Epithelial cell of esophagus (primary cell): ENCODE data around the gene MED23.

ENCODE experiments used
- DNase-seq: peaks from one replicate; pipeline ENCODE4 v3.0.0; 2010; ENCODE audit warnings: low read depth
- H3K4me3 ChIP-seq: 2 replicates; pipeline ENCODE4 v1.5.1; 2011; ENCODE audit warnings: mild to moderate bottlenecking, low read length, control low read depth
- CTCF ChIP-seq: IDR thresholded peaks from 2 replicates; pipeline ENCODE4 v1.5.1; 2011; ENCODE audit warnings: low read depth, mild to moderate bottlenecking, low read length, control low read depth, inconsistent platforms; ENCODE audit not compliant: insufficient read depth; ENCODE audit errors: missing control alignments

The MED23 gene

GRCh38 chr6:131574686-131575085 is 53.4 kb downstream of the MED23 start:
- no peak for TF ChIP-seq CTCF
- DNase-seq: no peak
- H3K4me3 ChIP-seq: no peak overlapping the region

GRCh38 chr6:131574133-131574532 is 53.9 kb downstream of the MED23 start:
- no peak overlapping the region for H3K4me3 ChIP-seq
- DNase-seq: no peak
- TF ChIP-seq CTCF: no peak

DNA sequence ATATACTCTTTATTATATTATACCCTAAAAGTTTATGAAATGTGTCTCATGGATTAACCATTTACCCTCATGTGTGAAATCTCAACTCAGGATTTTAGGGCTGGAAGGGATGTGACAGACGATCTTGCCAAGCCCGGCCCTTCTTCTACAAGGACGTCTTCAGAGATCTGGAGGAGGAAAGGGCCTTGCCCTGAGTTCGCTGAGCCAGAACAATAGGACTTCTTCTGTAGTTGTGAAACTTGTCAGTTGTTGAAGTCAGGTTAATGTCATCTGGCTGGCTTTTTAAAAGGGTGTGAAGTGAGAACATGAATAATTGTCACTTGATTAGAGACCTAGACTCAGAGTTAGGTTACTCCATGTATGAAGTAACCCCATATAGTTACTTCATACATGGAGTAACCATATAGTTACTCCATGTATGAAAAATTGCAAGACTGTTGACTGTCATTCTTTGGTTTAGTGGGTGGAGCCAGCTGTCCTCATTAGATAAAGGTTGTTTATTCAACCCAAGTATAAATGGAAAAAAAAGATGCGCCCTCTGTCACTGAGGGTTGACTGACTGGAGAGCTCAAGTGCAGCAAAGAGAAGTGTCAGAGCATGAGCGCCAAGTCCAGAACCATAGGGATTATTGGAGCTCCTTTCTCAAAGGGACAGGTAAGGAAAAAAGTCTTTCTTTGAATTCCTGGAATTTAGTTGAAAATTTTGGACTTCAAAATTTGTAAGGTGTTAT is 55.2 kb downstream of the MED23 start, which contains the start of gene ARG1:
TSS of gene ARG1 (plus strand) at position 541 of the 730 bp plus-strand sequence. CDS start at position 598, 57 bp downstream.
- TF ChIP-seq CTCF: no peak
- no peak within 1 kb of the TSS for H3K4me3 ChIP-seq
- DNase-seq: no peak

GRCh38 chr6:131568726-131569125 is 59.3 kb downstream of the MED23 start:
- no peak overlapping the region for H3K4me3 ChIP-seq
- TF ChIP-seq CTCF: no peak
- DNase-seq: no peak

GRCh38 chr6:131565056-131565455 is 63.0 kb downstream of the MED23 start:
- DNase-seq: no peak
- TF ChIP-seq CTCF: no peak
- H3K4me3 ChIP-seq: no peak overlapping the region

DNA sequence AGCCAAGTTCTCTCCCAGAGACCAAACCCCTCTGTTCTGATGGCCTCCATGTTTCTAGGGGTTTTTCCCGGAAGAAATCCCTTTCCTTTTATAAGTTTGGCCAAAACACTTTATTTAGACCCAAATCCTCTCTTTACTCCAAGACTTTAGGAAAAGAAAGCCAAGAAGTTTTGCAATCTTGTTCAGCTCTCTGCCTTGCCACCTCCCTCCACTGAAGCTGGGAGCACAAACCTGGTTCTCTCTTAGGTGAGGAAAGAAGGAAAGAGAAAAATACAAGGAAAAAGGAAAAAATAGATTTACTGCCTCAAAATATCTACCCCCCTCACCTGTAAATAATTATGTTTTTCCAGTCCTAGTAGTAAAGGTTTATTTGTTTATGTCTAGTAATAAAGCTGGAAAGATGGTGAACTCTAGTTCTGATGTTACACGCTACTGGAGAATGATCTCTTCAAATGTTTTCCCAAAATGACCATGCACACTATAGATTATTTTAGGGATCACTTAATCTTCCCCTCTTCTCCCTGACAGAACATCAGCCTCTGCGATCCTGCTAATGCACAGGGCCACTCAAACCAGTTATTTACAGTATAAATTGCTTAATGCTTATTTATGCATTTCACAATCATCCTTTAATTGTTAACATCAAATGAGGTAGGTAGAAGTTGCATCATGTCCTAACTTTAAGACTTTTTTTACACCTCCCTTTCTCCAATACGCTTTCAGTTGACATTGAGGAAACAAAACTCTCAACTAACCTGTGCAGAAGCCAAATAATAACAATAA is 65.9 kb downstream of the MED23 start:
- no peak for TF ChIP-seq CTCF
- DNase-seq: peak; percentile 17
- no peak overlapping the region for H3K4me3 ChIP-seq
